ENCODE results near the gene CCDC112.

CCDC112 gene

GRCh38 chr5:115227281-115227680 lies 69.2 kb downstream of the CCDC112 start:
- Histone ChIP-seq H3K79me2 (ENCODE audit: low read length) (no peaks in the 10 kb centered on the region), H3K4me3 (ENCODE audit: low read length) (no peak overlapping the region), H3K36me3 (replicated peaks; ENCODE audit: insufficient read depth, low read length) (no peaks in the 10 kb centered on the region), H4K20me1 (ENCODE audit: insufficient read depth, low read length) (no peaks in the 10 kb centered on the region), H3K27me3 (replicated peaks; ENCODE audit: insufficient read depth, low read length) (no peaks in the 10 kb centered on the region), H3K9me3 (replicated peaks; ENCODE audit: insufficient read depth, low read length) (no peaks in the 10 kb centered on the region), H3F3A (ENCODE audit: insufficient read depth, low read length) (no peaks in the 10 kb centered on the region), H3K4me1 (ENCODE audit: low read length) (no peaks in the 10 kb centered on the region), H3K9ac (ENCODE audit: low read length) (no peak overlapping the region), H3K27ac (ENCODE audit: low read length) (no peak overlapping the region), H2AFZ (ENCODE audit: low read length) (no peak overlapping the region), H3K4me2 (ENCODE audit: low read depth, low read length) (no peak overlapping the region), H3K9me2 (replicated peaks; ENCODE audit: insufficient read depth, low read length) (no peaks in the 10 kb centered on the region)
- DNase-seq = no peak
- TF ChIP-seq, protein P1, sequence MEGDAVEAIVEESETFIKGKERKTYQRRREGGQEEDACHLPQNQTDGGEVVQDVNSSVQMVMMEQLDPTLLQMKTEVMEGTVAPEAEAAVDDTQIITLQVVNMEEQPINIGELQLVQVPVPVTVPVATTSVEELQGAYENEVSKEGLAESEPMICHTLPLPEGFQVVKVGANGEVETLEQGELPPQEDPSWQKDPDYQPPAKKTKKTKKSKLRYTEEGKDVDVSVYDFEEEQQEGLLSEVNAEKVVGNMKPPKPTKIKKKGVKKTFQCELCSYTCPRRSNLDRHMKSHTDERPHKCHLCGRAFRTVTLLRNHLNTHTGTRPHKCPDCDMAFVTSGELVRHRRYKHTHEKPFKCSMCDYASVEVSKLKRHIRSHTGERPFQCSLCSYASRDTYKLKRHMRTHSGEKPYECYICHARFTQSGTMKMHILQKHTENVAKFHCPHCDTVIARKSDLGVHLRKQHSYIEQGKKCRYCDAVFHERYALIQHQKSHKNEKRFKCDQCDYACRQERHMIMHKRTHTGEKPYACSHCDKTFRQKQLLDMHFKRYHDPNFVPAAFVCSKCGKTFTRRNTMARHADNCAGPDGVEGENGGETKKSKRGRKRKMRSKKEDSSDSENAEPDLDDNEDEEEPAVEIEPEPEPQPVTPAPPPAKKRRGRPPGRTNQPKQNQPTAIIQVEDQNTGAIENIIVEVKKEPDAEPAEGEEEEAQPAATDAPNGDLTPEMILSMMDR (IDR thresholded peaks at IDR 0.05; ENCODE audit: low read length) = no peak
- no peak for TF ChIP-seq EZH2phosphoT487 (IDR thresholded peaks at IDR 0.05; ENCODE audit: low read length)
- TF ChIP-seq EZH2 (optimal IDR thresholded peaks at IDR 0.05; ENCODE audit: low read depth, low read length) = no peak

Data from MM.1S (cell line).